Activated T-cell treated with anti-CD3 and anti-CD28 coated beads for 24 hours (primary cell): ENCODE results near the gene KIAA1328.

ENCODE experiments used
- DNase-seq: peaks from one replicate; pipeline ENCODE4 v3.0.0-alpha.2; 2020; ENCODE audit warnings: low read depth

The KIAA1328 gene

DNA sequence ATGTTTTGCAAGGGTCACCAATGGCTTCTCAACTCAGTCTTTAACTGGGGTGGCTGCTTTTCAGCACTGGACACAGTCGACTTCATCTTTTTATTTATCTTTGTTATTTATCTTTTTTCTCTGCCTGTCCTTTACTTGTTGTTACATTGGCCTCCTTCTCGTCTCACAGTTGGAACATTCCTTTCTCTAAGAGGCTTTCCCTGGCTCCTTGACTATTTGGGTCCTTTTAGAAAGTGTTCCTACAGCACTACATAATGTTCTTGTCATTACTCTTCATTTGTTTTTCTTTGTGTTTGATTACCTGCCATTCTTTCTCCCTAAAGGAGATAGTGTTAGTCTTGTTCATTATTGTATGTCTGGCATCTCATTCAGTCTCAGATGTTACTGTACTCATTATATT, 122.0 kb downstream of the KIAA1328 start:
- DNase-seq, result no peak

DNA sequence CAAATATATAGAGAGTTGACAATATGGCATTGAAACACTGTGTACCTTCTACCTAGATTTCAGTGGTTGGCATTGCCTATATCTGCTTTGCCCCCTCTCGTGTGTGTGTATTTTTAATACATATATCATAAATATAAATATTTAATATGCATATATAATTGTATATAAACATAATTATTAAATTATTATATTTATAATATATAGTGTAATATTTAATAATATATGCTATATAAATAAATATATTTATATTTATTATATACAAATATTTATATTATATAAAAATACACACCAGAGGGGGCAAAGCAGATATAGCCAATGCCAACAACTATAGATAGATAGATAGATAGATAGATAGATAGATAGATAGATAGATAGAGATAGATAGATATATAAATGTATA, 124.1 kb downstream of the KIAA1328 start:
- DNase-seq, result no peak

DNA sequence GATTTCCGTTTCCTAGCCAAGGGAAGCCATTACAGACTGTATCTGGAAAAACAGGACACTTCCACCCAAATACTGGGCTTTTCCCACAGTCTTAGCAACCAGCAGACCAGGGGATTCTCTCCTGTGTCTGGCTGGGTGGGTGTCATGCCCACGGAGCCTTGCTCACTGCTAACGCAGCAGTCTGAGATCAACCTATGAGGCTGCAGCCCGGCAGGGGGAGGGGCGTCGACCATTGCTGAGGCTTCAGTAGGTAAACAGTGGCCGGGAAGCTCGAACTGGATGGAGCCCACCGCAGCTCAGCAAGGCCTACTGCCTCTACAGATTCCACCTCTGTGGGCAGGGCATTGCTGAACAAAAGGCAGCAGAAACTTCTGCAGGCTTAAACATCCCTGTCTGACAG, 131.1 kb downstream of the KIAA1328 start:
- no peak for DNase-seq

DNA sequence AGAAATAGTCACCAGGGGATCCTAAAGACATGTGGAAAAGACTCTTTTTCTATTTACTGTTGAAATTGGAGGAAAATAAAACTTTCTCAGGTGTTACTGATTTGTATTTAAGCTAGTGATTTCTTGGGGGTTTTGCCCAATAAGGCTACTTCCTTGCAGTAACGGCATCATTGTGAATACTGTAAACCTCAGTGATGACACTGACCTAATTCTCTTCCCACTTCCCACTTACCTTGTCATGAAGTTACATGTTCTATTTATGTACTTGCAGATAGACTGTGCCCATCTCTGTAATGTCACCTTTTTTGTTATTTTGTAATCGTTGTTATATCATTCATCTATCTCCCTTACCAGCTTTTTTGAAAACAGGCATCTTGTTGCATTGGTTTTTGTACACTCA, 134.5 kb downstream of the KIAA1328 start:
- no peak for DNase-seq

DNA sequence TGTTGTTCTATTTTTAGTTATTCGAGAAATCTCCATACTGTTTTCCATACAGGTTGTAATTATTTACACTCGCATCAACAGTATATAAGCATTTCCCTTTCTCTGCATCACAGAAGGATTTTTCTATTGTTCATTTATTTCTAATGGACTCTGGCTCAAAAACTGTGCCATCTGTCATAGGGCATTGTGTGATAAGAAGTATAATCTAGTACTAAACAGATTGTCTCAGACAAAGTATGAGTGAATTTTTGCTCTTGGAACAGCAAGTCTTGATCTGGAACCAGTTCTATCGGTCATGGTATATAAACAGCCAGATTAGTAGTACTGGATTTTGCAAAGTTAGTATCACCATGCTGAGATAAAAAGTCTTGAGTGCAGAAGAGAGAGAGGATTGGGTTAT, 145.8 kb downstream of the KIAA1328 start:
- no peak for DNase-seq

DNA sequence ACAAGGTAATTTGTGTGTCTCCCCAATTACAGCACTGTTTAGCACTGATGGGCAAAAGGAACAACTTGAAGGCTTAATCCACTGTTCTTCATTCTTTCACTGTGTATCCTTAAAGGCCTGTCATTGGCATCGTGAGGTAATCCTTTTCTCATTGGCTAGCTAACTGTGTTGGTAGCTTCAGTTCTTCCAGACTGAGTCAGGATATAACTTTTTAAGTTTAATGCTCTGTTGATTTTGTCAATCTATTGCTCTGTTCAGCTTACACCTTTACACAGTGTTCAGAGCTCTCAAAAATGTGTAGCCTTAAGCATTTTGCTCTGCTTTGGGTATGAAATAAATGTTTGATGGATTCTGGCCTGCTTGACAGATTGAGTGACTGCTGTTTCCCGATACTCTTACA, 148.2 kb downstream of the KIAA1328 start:
- no peak for DNase-seq

DNA sequence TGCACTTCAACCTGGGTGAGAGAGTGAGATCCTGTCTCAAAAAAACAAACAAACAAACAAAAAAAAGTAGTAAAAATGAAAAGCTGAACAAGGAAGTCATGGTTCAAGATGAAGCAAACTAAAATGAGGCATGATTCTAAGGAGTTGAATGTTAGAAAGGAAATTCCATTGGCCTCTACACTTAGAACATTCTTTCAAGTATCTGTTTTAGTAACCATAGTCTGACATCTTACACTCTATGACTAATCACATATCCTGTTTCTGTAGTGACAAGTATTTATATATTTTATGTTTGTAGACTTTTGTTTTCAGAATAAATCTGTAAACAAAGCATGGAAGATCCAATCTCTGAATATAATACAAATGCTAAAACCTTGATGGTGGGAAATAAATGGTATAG, 164.1 kb downstream of the KIAA1328 start:
- DNase-seq, result no peak

DNA sequence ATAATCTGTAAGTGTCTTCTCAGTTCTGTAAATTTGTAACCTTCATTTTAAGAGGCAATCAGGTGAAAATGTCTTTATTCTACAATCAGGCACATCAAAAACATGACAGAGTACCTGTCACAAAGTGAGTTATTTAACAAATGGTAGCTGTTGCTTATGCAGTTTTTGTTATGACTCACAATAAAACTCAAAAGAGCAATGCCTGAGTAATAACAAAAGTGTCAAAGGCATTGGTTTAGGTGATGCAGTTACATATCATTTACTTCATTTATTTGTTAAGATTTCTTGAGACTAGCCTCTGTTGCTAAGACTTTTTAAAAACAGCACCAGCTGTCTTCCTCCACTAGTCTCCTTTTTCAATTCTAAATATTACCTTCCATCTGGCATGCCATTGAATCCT, 177.8 kb downstream of the KIAA1328 start:
- DNase-seq, result no peak

DNA sequence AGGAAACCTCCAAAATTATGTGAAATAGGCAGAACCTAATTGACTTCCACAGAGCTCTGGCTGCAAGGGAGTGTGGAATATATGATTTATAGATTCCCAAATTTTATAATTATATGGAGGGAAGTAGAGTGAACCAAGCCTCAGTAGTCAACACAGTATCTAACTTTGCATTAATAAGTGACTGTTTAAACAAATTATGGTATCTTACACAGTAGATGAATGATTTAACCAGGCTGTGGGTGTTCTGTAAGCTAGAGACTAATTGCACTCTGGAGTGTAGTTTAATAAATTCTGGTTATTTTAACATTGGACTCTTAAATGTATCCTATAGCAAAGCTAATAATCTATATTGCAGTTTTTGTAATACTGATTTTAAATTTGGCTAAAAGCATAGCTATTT, 183.5 kb downstream of the KIAA1328 start:
- DNase-seq, result no peak

DNA sequence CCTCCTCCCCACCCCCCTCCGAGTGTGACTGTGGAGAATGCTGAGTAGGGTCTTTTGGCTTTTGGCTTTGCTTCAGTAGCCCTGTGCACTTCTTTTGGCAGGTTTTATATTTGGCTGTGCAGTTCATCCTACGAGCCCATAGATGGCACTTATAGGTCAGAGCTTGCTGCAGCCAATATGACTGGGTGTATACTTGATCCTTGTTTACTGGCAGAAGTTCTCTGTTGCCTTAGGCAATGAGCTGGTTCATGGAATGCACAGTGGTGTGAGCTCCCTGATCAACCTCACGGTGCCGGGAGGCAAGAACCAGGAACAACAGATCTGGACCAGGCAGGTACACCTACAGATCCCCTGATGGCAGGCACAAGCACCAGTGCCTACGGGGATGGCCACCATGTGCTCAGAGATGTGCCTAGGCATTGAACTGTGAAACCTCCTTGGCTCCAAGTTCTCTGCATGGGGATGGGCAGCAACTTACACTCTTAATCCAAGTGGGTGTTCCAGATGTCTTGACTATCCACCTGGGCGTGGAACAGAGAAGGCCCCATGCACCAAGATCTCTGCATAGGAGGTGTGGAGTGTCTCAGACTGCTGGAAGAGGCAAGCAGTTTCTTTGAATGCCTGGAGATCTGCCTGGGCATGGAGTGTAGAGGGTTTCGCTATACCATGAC, 190.4 kb downstream of the KIAA1328 start:
- DNase-seq, result no peak

DNA sequence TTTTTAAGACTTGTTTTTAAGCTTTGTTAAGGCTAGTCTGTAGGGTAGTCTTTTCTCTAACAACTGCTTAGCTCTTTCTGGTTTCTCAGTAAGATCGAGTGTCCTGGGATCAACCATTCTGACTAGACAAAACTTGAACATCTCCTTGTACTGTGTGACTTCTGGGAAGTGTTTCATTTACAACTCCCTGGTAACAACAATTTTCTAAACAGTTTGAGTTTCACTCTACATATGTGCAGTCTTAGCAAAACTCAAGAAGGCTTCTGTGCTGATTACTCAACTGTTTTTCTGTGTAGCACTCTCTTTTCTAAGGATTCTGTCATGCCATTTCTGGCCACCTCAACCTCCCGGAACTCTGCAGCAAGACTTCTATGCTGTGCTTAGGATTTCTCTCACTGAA, 204.5 kb downstream of the KIAA1328 start:
- no peak for DNase-seq

DNA sequence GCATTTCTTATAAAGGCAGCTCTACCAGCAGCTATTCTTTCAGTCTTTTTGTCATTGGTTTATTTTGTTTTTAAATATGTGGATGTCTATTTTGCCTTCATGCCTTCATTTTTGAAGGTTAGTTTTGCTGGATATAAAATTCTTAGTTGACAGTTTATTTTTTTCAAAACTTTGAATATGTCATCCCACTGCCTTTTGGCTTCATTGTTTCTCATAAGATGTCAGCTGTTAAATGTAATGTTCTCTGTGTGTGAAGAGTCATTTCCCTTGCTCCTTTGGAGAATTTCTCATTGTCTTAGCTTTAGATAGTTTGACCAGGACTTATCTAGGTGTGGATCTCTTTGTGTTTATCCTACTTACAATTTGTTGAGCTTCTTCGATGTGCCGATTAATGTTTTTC, 213.5 kb downstream of the KIAA1328 start:
- DNase-seq, result no peak

DNA sequence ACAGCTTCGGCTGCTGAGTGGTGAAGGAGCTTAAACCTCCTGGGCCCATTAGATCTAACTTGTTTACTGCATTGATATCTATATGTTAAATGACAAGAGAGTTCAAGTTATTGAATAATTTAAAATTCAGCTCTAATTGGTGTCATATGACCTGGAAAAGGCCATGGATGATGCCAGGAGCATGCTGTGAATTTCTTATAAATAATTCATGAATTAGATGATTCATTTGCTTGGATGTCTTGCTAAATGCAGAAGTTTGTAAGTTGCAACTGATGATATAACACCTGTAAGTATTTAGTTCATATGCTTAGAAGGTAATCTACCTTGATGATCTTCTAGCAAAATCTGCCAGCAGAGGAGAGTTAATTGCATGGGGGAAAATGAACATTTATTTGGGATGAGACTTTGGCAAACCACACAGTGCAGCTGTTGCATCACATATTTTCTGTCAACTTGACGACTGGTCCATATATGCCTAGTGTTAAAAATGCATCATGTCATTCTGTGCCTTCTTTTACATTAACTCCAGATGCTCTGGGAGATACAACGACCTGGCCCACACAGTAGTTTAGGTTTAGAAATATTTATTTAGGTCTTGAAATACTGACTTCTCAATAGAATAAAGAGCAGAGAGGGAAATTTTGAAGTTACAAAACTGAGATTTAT, 226.3 kb downstream of the KIAA1328 start:
- no peak for DNase-seq

DNA sequence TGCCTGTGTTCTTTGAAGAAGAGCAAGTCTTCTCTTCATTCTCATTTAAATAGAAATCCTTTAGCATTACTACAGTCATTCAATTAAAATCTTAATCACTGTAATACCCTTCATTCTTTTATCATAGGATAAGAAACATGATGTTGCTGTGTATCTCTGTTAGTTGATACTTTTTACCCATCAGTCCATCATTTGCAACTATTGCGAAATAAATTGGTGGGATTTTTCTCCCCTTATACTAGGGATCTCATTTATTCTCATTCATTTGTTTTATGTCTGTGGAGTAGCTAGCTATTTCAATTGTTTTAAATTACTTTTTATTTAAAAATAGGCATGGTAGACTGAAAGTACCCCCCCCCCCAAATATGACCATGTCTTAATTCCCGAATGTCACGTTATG, 235.3 kb downstream of the KIAA1328 start:
- no peak for DNase-seq

DNA sequence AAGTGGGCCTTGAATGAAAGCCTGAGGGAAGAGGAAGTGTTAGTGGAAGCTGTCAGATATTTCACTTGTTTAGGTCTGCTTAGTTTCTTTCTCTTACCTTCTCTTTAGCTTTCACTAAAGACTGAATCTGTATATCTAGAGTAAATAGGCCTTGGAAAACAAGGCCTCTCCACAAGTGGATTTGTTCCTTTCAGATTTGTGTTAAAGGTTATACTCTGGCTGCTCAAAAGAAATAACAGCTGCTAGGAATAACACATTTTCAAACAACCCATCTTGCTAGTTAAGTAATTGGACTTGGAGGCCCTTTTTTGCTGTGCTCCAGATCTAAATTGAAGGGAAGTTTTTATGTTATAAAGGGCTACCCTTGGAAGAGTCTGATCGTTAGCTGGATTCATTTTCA, 236.3 kb downstream of the KIAA1328 start:
- DNase-seq, result no peak

DNA sequence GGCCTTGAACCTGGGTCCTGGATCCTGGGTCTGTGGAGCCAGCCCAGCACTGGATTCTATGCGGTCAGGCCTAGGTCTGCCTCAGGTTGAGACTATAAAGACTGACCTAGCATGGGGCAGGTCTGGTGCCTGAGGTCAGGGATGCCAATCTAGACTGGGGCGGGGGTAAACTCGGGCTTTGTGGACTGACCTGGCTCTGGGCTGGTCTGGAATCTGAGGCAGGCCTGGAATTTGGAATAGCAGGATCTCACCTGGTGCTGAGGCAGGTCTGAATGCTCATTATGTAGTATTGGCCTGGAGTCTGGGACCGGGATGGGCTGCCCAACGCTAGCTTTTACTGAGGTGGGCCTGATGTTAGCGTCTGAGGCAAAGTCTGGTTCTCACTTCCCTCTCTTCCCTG, 256.0 kb downstream of the KIAA1328 start:
- DNase-seq, result no peak

DNA sequence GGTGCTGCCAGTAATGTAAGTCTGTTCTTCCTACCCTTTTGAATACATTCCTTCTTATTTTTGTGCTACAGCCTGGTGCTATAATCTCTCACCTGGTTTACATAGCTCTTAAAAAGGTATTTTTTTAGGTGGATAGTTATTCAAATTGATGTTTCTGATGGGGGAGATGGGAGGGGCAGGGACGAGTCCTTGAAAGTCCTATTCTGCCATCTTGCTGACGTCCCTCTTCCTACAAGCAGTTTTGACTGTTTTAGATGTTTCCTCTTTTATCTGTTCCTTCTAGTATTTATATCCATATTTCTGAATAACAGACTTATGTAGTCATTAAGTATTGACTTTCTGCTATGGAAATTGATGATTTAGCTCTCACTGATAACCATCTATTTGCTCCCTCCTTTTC, 256.4 kb downstream of the KIAA1328 start:
- no peak for DNase-seq

DNA sequence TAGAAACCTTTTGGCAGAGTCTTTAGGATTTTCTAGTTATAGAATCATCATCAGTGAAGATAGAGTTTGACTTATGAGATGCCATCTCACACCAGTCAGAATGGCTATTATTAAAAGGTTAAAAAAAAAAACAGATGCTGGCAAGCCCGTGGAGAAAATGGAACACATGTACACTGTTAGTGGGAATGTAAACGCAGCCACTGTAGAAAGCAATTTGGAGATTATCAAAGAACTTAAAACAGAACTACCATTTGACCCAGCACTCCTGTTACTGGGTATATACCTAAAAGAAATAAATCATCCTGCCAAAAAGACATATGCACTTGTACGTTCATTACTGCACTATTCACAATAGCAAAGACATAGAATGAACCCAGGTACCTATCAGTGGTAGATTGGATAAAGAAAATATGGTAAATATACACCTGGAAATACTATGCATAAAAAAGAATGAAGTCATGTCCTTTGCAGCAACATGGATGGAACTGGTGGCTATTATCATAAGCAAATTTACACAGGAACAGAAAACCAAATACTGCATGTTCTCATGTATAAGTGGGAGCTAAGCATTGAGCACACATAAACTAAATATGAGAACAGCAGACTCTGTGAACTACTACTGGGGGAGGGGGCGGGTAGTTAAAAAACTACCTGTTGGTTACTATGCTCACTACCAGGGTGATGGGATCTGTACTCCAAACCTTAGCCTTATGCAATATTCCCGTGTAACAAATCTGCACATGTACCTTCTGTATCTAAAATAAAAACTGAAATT, 279.0 kb downstream of the KIAA1328 start:
- no peak for DNase-seq

DNA sequence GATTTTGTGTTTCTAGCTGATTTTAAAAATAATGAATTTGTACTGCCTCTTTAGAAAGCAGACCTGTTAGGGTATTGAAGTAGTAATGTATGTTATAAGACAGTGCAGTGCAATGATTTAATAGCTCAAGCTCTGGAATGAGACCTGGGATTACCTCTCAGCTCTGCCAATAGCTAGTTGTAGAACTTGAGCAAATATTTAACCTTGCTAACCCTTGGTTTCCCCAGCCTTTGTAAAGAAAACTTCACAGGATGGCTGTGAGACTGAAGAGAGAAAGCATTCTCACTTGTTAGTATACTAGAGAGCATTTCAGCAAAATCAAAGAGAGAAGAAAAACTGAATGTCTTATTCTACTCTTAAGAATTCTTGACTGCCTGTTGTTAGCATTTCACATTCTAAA, 293.9 kb downstream of the KIAA1328 start:
- no peak for DNase-seq

DNA sequence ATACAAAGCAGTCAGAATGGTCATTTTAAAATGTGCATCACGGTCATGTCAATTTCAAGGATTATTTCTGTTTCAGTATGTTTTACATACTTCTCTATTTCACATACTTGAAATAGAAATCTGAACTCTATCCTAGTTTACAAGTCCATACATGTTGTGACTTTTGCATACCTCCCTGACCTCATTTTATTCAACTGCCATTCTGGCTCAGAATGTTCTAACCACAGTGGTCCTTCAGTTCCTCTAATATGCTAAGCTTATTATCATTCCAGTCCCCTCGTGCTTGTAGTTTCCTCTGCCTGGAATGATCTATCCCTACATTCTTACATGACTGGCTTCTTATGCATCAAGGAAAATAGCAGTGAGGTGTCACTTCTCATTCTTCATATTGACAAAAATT, 295.6 kb downstream of the KIAA1328 start:
- no peak for DNase-seq

DNA sequence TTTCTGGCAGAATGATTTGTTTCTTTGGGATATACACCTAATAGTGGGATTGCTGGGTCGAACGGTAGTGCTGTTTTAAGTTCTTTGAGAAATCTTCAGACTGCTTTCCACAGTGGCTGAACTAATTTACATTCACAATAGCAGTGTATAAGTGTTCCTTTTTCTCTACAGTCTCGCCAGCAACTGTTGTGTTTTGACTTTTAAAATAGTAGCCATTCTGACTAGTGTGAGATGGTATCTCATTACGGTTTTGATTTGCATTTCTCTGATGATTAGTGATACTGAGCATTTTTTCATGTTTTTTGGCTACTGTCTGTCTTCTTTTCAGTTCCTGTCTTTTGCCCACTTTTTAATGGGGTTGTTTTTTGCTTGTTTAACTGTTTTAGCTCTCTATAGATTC, 306.2 kb downstream of the KIAA1328 start:
- DNase-seq, result no peak

DNA sequence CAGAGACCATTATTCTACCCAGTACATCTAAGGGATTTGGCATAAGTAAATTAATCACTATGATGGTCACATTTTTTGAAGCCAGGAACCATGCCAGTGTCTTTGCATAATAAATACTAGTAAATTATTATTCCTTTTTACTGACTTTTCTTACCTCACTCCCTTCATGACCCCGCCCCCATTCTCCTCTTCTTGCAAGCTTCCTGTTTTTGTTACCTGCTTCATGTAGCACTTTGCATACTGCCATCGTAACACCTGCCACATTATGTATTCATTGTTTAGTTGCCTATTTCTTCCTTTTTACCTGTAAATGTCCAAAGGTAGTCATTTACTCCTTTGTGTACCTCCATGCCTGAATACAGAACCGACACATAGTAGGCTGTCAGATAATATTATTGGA, 309.5 kb downstream of the KIAA1328 start:
- no peak for DNase-seq

DNA sequence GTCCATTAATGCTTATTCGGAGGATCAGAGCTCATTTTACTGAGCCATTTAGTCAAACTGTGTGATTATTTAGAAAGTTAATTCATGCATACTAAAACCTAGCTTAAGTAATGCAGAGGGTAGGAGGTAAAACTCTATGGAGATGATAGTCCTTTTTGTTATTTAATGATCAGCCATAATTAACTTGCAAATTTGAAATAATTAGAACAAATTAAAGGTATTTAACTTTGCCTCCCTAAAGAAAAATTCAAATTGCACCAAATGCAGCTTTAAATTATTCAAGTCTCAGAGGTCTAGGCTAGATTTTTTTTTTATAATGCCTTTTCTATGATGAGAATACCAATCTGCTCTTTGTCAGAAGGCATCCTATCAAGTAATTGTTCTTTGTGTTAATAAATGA, 310.9 kb downstream of the KIAA1328 start:
- DNase-seq, result no peak
